ENCODE results near the gene TRIM4.

DNA sequence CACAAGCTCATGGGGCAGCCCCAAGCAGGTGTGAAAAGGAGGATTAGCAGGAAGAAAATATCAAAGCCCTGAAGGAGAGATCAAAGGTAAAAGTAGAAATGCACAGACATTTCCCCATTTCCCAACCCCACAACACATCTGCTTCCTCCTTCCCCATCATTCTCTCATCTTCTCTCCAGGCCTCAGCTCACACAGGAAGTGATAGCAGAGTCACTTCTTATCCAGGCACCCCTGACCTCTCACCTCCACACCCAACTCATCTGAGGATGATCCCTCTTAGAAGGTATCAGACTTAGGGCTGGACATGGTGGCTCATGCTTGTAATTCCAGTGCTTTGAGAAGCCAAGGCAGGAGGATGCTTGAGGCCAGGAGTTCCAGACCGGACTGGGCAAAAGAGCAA, 28.3 kb upstream of the TRIM4 start:
- TF ChIP-seq, protein P1, sequence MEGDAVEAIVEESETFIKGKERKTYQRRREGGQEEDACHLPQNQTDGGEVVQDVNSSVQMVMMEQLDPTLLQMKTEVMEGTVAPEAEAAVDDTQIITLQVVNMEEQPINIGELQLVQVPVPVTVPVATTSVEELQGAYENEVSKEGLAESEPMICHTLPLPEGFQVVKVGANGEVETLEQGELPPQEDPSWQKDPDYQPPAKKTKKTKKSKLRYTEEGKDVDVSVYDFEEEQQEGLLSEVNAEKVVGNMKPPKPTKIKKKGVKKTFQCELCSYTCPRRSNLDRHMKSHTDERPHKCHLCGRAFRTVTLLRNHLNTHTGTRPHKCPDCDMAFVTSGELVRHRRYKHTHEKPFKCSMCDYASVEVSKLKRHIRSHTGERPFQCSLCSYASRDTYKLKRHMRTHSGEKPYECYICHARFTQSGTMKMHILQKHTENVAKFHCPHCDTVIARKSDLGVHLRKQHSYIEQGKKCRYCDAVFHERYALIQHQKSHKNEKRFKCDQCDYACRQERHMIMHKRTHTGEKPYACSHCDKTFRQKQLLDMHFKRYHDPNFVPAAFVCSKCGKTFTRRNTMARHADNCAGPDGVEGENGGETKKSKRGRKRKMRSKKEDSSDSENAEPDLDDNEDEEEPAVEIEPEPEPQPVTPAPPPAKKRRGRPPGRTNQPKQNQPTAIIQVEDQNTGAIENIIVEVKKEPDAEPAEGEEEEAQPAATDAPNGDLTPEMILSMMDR (conservative IDR thresholded peaks at IDR 0.05; ENCODE audit: low read depth in 2 of 2) = no peak
- TF ChIP-seq EZH2phosphoT487 (IDR thresholded peaks at IDR 0.05; ENCODE audit: unreplicated experiment) (no peak), EZH2 (IDR thresholded peaks at IDR 0.05; ENCODE audit: low read depth, unreplicated experiment) (no peak), POLR2AphosphoS5 (IDR thresholded peaks at IDR 0.05; ENCODE audit: low read depth) (no peak), ZNF114 (CRISPR knock-in tag; IDR thresholded peaks at IDR 0.05) (no peak), JUNB (IDR thresholded peaks at IDR 0.05; ENCODE audit: unreplicated experiment) (no peak), CREB1 (CRISPR knock-in tag; IDR thresholded peaks at IDR 0.05; ENCODE audit: low read depth) (no peak)
- TF ChIP-seq, protein P2, sequence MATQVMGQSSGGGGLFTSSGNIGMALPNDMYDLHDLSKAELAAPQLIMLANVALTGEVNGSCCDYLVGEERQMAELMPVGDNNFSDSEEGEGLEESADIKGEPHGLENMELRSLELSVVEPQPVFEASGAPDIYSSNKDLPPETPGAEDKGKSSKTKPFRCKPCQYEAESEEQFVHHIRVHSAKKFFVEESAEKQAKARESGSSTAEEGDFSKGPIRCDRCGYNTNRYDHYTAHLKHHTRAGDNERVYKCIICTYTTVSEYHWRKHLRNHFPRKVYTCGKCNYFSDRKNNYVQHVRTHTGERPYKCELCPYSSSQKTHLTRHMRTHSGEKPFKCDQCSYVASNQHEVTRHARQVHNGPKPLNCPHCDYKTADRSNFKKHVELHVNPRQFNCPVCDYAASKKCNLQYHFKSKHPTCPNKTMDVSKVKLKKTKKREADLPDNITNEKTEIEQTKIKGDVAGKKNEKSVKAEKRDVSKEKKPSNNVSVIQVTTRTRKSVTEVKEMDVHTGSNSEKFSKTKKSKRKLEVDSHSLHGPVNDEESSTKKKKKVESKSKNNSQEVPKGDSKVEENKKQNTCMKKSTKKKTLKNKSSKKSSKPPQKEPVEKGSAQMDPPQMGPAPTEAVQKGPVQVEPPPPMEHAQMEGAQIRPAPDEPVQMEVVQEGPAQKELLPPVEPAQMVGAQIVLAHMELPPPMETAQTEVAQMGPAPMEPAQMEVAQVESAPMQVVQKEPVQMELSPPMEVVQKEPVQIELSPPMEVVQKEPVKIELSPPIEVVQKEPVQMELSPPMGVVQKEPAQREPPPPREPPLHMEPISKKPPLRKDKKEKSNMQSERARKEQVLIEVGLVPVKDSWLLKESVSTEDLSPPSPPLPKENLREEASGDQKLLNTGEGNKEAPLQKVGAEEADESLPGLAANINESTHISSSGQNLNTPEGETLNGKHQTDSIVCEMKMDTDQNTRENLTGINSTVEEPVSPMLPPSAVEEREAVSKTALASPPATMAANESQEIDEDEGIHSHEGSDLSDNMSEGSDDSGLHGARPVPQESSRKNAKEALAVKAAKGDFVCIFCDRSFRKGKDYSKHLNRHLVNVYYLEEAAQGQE (IDR thresholded peaks at IDR 0.05; ENCODE audit: unreplicated experiment) = no peak
- TF ChIP-seq, protein P3, sequence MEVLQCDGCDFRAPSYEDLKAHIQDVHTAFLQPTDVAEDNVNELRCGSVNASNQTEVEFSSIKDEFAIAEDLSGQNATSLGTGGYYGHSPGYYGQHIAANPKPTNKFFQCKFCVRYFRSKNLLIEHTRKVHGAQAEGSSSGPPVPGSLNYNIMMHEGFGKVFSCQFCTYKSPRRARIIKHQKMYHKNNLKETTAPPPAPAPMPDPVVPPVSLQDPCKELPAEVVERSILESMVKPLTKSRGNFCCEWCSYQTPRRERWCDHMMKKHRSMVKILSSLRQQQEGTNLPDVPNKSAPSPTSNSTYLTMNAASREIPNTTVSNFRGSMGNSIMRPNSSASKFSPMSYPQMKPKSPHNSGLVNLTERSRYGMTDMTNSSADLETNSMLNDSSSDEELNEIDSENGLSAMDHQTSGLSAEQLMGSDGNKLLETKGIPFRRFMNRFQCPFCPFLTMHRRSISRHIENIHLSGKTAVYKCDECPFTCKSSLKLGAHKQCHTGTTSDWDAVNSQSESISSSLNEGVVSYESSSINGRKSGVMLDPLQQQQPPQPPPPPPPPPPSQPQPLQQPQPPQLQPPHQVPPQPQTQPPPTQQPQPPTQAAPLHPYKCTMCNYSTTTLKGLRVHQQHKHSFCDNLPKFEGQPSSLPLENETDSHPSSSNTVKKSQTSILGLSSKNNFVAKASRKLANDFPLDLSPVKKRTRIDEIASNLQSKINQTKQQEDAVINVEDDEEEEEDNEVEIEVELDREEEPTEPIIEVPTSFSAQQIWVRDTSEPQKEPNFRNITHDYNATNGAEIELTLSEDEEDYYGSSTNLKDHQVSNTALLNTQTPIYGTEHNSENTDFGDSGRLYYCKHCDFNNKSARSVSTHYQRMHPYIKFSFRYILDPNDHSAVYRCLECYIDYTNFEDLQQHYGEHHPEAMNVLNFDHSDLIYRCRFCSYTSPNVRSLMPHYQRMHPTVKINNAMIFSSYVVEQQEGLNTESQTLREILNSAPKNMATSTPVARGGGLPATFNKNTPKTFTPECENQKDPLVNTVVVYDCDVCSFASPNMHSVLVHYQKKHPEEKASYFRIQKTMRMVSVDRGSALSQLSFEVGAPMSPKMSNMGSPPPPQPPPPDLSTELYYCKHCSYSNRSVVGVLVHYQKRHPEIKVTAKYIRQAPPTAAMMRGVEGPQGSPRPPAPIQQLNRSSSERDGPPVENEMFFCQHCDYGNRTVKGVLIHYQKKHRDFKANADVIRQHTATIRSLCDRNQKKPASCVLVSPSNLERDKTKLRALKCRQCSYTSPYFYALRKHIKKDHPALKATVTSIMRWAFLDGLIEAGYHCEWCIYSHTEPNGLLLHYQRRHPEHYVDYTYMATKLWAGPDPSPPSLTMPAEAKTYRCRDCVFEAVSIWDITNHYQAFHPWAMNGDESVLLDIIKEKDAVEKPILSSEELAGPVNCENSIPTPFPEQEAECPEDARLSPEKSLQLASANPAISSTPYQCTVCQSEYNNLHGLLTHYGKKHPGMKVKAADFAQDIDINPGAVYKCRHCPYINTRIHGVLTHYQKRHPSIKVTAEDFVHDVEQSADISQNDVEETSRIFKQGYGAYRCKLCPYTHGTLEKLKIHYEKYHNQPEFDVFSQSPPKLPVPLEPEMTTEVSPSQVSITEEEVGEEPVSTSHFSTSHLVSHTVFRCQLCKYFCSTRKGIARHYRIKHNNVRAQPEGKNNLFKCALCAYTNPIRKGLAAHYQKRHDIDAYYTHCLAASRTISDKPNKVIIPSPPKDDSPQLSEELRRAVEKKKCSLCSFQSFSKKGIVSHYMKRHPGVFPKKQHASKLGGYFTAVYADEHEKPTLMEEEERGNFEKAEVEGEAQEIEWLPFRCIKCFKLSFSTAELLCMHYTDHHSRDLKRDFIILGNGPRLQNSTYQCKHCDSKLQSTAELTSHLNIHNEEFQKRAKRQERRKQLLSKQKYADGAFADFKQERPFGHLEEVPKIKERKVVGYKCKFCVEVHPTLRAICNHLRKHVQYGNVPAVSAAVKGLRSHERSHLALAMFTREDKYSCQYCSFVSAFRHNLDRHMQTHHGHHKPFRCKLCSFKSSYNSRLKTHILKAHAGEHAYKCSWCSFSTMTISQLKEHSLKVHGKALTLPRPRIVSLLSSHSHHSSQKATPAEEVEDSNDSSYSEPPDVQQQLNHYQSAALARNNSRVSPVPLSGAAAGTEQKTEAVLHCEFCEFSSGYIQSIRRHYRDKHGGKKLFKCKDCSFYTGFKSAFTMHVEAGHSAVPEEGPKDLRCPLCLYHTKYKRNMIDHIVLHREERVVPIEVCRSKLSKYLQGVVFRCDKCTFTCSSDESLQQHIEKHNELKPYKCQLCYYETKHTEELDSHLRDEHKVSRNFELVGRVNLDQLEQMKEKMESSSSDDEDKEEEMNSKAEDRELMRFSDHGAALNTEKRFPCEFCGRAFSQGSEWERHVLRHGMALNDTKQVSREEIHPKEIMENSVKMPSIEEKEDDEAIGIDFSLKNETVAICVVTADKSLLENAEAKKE (CRISPR knock-in tag; IDR thresholded peaks at IDR 0.05) = no peak
- TF ChIP-seq, protein P4, sequence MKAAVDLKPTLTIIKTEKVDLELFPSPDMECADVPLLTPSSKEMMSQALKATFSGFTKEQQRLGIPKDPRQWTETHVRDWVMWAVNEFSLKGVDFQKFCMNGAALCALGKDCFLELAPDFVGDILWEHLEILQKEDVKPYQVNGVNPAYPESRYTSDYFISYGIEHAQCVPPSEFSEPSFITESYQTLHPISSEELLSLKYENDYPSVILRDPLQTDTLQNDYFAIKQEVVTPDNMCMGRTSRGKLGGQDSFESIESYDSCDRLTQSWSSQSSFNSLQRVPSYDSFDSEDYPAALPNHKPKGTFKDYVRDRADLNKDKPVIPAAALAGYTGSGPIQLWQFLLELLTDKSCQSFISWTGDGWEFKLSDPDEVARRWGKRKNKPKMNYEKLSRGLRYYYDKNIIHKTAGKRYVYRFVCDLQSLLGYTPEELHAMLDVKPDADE (IDR thresholded peaks at IDR 0.05) = no peak
